Measurements from ENCODE around the gene PAK3.

PAK3 gene

GRCh38 chrX:111265486-111265885, 169.5 kb downstream of the PAK3 start:
- DNase-seq = no peak

GRCh38 chrX:111268506-111268905, 172.5 kb downstream of the PAK3 start:
- no peak for DNase-seq

GRCh38 chrX:111270339-111270738, 174.3 kb downstream of the PAK3 start, which contains the start of gene CAPN6:
TSS of gene CAPN6 (minus strand) at chrX:111270483. CDS start at chrX:111263936, 6,547 bp downstream.
- DNase-seq = no peak

Measured in bone marrow (tissue), 2 donors.